Osteocyte (in vitro differentiated cells): ENCODE measurements around the gene POLR3C. TPM values are rescaled to one million over a fixed set of nuclear protein-coding genes. Genes with fewer than 3 reads are reported as not detected.
A peak's percentile ranks its signal among the peaks of the same experiment; 100 is the strongest.
"Not testable (repeated sequence)": the region's sequence is repeated elsewhere in the genome, so short reads cannot be mapped to it uniquely, and the experiment has no call there.

Experiments
- DNase-seq: peaks from one replicate; pipeline ENCODE4 v3.0.0; 2021; ENCODE audit warnings: mixed read lengths; ENCODE audit not compliant: unreplicated experiment; ENCODE audit errors: extremely low spot score
- H3K27ac Mint-ChIP-seq: one replicate; pipeline ENCODE4 v1.8.0; 2021; ENCODE audit warnings: mild to moderate bottlenecking, mixed read lengths; ENCODE audit not compliant: unreplicated experiment
- H3K27me3 Mint-ChIP-seq: one replicate; pipeline ENCODE4 v1.8.0; 2021; ENCODE audit warnings: mixed read lengths; ENCODE audit not compliant: unreplicated experiment
- H3K36me3 Mint-ChIP-seq: one replicate; pipeline ENCODE4 v1.8.0; 2021; ENCODE audit warnings: mixed read lengths; ENCODE audit not compliant: unreplicated experiment
- H3K4me1 Mint-ChIP-seq: one replicate; pipeline ENCODE4 v1.8.0; 2021; ENCODE audit warnings: mixed read lengths; ENCODE audit not compliant: unreplicated experiment
- H3K4me3 Mint-ChIP-seq: one replicate; pipeline ENCODE4 v1.8.0; 2021; ENCODE audit warnings: mild to moderate bottlenecking, moderate library complexity, mixed read lengths; ENCODE audit not compliant: unreplicated experiment
- H3K9me3 Mint-ChIP-seq: one replicate; pipeline ENCODE4 v1.8.0; 2021; ENCODE audit warnings: mixed read lengths; ENCODE audit not compliant: unreplicated experiment
- CTCF ChIP-seq: fragments of 200-600 bp; sonication (generic); IDR thresholded peaks from 2 replicates; pipeline ENCODE4 v1.5.0; 2021; ENCODE audit warnings: antibody characterized with exemption, mild to moderate bottlenecking, moderate library complexity
- total RNA-seq: library from RNA; stranded (reverse); gene quantifications from 2 replicates; pipeline ENCODE4 v1.2.1, GENCODE V29; 2021

The POLR3C gene
- total RNA-seq, 1 donor from 2014 or later = 33.4 TPM

GRCh38 chr1:145826030-145826429, 2.0 kb downstream of the POLR3C start:
- Mint-ChIP-seq H3K4me1 (peaks cover 21% of the 10 kb centered on the region), H3K27ac (peak overlapping the region; percentile 19), H3K27me3 (no peaks in the 10 kb centered on the region), H3K36me3 (peaks cover 39% of the 10 kb centered on the region), H3K4me3 (peak overlapping the region; percentile 47), H3K9me3 (no peaks in the 10 kb centered on the region)
- TF ChIP-seq CTCF = no peak
- no peak for DNase-seq

DNA sequence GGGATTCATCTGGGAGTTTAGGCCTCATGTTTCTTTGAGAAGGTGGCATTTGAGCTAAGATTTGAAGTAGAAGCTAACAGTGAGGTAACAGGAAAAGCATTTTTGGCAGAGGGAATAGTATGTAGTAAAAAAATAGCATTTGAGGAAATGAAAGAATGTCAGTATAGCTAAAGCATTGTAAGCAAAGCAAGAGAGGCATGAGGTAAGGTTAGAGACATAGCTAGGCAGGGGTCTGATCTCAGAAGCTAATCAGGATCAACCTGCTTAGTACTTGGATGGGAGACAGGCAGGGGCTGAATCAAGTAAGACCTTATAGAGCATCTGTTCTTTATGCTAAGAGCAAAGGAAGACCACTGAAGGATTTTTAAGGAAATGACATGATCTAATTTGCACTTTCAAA, 4.0 kb downstream of the POLR3C start:
- H3K27ac Mint-ChIP-seq = no peak overlapping the region
- H3K27me3 Mint-ChIP-seq = no peaks in the 10 kb centered on the region
- no peak overlapping the region for H3K4me3 Mint-ChIP-seq
- H3K4me1 Mint-ChIP-seq = peaks cover 18% of the 10 kb centered on the region
- no peaks in the 10 kb centered on the region for H3K9me3 Mint-ChIP-seq
- DNase-seq = no peak
- peaks cover 51% of the 10 kb centered on the region for H3K36me3 Mint-ChIP-seq
- TF ChIP-seq CTCF = no peak

DNA sequence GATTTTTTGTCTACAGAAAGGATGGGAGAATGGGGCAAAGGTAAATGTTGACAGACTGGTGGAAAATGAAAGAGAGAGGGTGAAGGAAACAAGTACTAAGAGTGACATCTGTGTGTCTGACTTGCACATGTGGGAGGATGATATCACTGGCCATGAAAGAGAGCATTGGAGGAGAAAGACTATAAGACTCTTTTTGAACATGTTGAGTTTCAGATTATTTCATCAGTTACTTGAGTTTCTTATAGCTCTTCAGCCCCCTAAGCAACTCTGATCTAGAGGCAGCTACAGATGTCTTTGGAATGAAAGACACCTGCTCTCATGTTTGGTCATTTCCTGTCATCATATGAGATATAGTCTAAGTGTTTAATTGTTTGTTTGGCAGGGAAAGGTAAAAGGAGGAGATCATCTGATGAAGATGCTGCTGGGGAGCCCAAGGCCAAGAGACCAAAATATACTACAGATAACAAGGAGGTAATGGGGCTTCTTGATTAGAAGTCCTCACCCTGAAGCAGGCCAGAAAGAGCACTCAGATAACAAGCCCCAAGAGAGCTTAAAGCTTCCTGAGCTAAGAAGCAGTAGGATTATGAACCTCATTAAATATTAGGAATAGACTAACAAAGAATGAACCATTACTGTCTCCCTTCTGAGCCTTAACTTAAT, 4.5 kb downstream of the POLR3C start:
- H3K4me3 Mint-ChIP-seq = no peak overlapping the region
- H3K27ac Mint-ChIP-seq = no peak overlapping the region
- no peaks in the 10 kb centered on the region for H3K9me3 Mint-ChIP-seq
- H3K27me3 Mint-ChIP-seq = no peaks in the 10 kb centered on the region
- DNase-seq = no peak
- TF ChIP-seq CTCF = no peak
- peaks cover 18% of the 10 kb centered on the region for H3K4me1 Mint-ChIP-seq
- H3K36me3 Mint-ChIP-seq = peaks cover 51% of the 10 kb centered on the region

DNA sequence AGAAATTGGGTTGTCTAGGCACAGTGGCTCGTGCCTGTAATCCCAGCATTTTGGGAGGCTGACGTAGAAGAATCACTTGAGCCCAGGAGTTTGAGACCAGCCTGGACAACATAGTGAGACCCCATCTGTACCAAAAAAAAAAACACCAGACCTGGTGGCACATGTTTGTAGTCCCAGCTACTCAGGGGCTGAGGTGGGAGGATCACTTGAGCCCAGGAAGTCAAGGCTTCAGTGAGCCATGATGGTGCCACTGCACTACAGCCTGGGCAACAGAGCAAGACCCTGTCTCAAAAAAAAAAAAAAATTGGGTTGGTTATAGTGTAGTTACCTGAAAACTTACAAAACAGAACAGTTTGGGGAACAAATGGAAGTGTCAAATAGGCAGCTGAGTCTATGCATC, 6.8 kb downstream of the POLR3C start:
- H3K4me1 Mint-ChIP-seq, H3K9me3 Mint-ChIP-seq, H3K4me3 Mint-ChIP-seq, H3K27ac Mint-ChIP-seq, DNase-seq, H3K27me3 Mint-ChIP-seq: not testable (repeated sequence)
- peaks cover 56% of the 10 kb centered on the region for H3K36me3 Mint-ChIP-seq

- no peak for DNase-seq
- Mint-ChIP-seq H3K27me3 (no peaks in the 10 kb centered on the region), H3K27ac (no peak overlapping the region), H3K36me3 (peaks cover 41% of the 10 kb centered on the region), H3K4me3 (no peak overlapping the region), H3K9me3 (no peaks in the 10 kb centered on the region), H3K4me1 (no peaks in the 10 kb centered on the region)
- no peak for TF ChIP-seq CTCF
Measured at GRCh38 chr1:145837656-145838055, 13.7 kb downstream of the POLR3C start.
